ENCODE results near the gene PSMC3. TPM values are rescaled to one million over a fixed set of nuclear protein-coding genes. Genes with fewer than 3 reads are reported as not detected.

The PSMC3 gene
- total RNA-seq, 2 donors from 2014 or later: 104 to 129 TPM

DNA sequence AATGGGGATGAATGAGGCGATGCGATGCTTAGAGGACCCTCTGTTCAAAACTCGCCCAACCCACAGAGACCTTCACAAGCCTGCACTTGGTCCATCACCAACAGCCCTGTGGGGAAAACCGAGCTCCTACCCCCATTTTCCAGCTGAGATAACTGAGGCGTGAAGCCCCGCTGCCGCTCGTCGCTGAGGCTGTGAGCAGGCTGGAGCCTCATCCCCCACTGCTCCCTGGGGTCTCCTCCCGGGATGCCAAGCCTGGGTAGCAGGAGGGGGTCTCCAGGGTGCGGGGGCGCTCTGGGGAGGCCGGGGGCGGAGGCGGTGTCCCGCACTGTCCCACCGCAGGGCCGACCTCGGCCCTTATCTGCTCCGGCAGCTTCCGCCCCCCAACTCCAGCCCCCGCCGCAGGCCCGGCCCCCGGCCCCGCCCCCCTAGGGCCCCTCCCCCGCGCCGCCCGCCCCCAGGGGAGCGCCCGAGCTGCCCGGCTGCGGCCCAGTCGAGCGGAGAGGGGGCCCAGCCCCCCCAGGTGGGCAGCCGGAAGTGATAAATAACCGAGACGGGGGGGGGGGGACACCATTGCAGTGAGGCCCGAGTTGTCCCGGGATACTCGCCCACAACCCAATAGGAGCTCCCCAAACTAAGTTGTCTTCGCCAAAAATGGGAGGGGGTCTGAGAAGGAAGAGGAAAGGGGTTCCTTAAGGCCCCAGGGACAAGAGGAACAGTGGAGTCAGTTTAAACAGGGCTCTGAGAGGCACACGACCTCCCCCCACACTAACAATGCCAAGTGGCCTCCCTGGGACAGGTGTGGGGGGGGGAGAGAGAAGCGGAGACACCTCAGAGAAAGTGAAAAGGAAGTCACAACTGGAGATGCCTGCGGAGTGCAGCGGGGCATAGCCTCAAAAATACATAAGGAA is 26.1 kb downstream of the PSMC3 start:
- no peak for DNase-seq (ENCODE audit: low spot score)
- intact Hi-C loops (cut with DNase I): no loop called here

GRCh38 chr11:47398551-47398950 is 27.7 kb downstream of the PSMC3 start:
- DNase-seq (ENCODE audit: low spot score): no peak
- intact Hi-C loops (cut with DNase I): no loop called here

GRCh38 chr11:47398011-47398410 is 28.2 kb downstream of the PSMC3 start:
- DNase-seq (ENCODE audit: low spot score): no peak
- intact Hi-C loops (cut with DNase I): no loop called here

DNA sequence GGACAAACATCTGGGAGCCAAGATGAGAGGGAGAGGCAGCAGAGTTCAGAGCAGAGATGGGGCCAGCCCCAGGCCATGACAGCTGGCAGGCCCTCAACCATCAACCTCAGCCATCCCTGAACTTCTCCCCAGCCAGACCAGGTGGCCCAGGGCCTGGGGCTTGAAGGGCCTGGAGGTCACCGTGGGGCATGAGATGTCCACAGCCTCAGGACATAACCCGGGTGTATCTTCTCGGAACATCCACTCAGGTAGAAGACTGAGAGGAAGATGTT is 30.3 kb downstream of the PSMC3 start:
- intact Hi-C loops (cut with DNase I): no loop called here
- DNase-seq (ENCODE audit: low spot score): no peak

- peak; percentile 76 for DNase-seq (ENCODE audit: low spot score)
- intact Hi-C loops (cut with DNase I): no loop called here
Observed at GRCh38 chr11:47395223-47396048, 30.8 kb downstream of the PSMC3 start.

- intact Hi-C loops (cut with DNase I): no loop called here
- DNase-seq (ENCODE audit: low spot score): peak; percentile 92
Observed at GRCh38 chr11:47394322-47395222, 31.7 kb downstream of the PSMC3 start.

DNA sequence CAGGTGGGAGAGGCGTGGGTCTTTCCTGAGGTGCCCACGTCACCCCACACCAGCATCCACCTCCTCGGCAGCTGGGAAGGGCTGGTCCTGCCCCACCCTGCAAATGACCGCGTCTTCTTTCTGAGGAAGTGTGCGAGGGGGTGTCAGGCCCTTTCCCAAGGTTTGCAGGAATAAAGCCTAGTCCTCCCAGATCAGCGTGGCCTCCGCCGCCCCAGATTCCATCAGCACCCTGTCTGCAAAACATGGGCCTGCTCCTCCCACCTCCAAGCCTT is 32.3 kb downstream of the PSMC3 start:
- peak; percentile 82 for DNase-seq (ENCODE audit: low spot score)
- intact Hi-C loops (cut with DNase I): no loop called here

DNA sequence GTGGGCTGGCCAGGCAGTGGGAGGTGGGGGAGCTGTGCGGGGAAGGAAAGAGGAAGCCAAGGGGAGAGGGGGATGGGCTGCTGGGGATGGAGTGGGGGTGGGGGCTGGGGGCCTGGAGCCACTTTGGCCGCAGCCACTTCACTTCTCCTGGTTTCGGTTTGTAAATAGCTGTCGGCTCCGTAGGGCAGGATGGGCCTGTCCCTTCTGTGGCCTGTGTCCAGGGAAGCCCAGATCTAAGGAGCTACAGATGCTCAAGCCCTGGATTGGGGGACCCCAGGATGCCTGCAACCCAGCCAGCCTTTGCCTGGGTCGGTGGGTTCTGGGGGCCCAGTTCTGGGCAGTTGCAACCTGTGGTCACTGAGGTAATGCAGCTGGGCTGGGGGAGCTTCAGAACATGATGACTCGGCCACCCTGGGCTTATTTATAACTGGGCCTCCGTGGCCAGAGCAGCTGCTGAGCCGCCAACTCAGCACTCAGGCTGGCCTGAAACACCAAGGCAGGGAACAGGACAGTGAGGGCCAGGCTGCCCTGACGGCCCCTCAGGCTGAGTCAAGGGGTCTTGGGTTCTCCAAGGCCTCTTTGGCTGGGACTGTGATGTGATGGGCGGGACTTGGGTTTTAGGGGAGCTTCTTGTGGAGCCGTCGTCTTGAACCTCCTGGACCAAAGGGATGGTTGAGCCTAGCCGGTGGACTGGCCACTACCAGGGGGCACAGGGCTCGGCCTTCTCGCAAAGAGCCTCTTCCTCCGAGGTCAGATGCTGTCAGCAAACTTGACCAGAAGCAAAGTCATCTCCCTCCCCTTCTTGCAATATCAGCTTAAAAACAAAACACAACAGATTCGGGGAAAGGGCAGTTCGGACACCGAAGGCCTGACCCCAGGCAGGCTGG is 32.8 kb downstream of the PSMC3 start:
- DNase-seq (ENCODE audit: low spot score): peak; percentile 86
- intact Hi-C loops (cut with DNase I): no loop called here

DNA sequence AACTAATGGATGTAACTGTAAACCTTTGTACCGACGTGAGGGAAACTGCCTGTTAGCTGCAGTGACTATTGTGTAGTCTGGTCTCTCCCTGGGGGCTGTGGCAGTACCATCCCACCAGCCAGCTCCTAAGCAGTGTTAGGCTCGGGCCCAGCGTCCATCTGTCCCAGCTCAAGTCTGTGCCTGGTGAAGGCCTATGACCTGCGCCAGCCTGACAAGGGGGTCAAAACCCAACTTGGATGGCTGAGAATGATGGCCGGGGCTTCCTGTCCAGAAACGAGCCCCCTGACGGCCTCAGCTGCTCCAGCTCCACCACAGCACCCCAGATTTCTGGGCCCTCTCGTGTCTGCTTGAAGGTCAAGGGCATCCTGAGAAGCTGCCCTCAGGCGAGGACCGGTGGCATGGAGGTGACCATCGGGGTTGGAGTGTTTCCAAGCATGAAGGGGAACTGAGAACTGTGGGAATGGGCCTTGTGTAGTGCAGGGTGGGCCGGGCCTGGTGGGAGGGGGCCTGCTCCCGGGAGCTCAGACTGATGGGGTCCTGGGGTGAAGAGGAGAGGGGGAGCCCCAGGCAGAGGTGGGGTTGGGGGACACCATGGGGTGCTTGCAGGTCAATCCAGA is 33.6 kb downstream of the PSMC3 start:
- intact Hi-C loops (cut with DNase I): no loop called here

DNA sequence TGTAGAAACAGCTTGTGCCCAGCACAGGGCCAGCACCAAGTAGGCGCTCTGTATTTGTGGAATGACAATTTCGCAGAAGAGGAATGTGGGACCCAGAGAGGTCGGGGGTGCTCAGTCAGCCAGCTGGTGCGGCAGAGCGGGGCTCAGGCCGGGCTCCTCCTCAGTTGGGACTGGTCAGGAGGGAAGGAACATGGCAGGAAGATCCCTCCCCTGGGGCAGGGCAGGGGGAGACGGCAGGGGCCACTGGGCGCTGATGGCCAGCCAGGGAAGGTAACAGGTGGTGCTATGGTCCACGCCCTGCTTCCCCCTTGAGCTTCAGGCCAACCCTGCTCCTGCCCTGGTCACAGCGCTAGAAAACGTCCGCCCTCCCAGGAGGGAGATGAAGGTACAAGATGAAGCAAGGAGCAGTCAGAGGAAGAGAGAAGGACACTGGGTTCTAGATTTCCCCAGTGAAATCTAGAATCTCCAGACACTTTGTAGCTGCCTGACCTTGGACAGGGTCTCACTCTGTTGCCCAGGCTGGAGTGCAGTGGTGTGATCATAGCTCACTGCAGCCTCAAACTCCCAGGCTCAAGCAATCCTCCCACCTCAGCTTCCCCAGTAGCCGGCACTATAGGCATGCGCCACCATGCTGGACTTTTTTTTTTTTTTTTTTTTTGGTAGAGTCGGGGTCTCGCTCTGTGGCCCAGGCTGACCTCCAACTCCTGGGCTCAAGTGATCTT is 34.4 kb downstream of the PSMC3 start:
- intact Hi-C loops (cut with DNase I): no loop called here
- peak; percentile 81 for DNase-seq (ENCODE audit: low spot score)

More for the DNA sequence above, 33.6 kb downstream of the PSMC3 start:
- DNase-seq (ENCODE audit: low spot score): peak; percentile 66

- DNase-seq (ENCODE audit: low spot score): peak; percentile 87
- intact Hi-C loops (cut with DNase I): no loop called here
Observed at GRCh38 chr11:47391077-47391583, 35.1 kb downstream of the PSMC3 start.

DNA sequence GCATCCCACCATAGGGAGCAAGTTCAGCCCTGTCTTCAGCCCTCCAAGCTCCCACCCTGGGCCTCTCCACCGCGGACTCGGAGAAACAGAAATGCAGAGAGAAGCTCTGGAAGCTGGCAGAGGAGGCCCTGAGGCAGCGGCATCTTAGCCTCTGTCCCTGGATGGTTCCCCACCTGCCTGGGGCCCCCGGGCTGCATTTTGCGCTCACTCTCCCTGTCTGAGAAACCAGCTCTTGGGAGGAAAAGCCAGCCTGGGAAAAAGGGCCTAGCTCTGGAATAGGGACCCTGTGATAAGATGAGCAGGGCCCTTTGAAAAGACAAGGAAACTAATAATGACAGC is 35.8 kb downstream of the PSMC3 start:
- intact Hi-C loops (cut with DNase I): no loop called here
- peak; percentile 47 for DNase-seq (ENCODE audit: low spot score)

GRCh38 chr11:47389577-47390421 is 36.4 kb downstream of the PSMC3 start:
- intact Hi-C loops (cut with DNase I): no loop called here
- DNase-seq (ENCODE audit: low spot score): peak; percentile 81

- DNase-seq (ENCODE audit: low spot score): peak; percentile 68
- intact Hi-C loops (cut with DNase I): no loop called here
Observed at GRCh38 chr11:47388697-47389576, 37.3 kb downstream of the PSMC3 start.

DNA sequence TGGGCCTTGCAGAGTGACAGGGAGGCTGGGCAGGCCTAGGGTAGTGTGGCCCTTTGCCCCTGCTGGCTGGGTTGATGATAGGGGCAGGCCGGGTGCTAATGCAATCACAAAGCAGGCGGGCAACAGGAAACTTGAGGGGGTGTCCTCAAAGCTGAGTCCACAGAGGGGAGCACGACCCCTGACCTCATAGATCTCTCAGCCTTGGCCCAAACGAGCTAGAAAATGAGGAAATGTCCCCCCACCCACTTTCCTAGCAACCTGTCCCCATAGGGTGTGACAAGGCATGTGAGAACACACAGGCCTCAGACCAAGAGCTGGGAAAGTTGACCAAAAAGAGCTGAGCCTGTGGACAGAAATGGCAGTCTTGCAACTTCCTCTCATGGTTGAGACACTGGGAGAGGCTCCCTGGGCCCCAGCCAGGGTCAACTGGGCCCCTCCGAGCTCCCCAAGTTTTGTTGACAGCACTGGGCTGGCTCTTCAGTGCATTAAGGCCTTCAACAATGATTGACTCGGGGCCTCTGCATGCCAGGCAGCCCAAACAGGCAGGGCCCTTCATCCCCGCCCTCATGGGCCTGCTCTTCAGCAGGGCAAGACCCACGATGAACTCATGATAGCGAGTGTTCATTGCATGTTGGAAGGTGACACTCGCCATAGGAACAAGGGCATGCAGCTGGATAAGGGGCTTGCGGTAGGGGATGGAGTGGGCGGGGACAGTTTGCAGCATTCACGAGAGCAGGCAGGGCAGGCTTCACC is 38.1 kb downstream of the PSMC3 start:
- intact Hi-C loops (cut with DNase I): no loop called here

More for the DNA sequence above, 38.1 kb downstream of the PSMC3 start:
- DNase-seq (ENCODE audit: low spot score): peak; percentile 77
